Measurements from ENCODE around the gene TP53TG3C. TPM values are rescaled to one million over a fixed set of nuclear protein-coding genes. Genes with fewer than 3 reads are reported as not detected.
"Not testable (repeated sequence)": the region's sequence is repeated elsewhere in the genome, so short reads cannot be mapped to it uniquely, and the experiment has no call there.

TP53TG3C gene
- total RNA-seq (2016; rRNA removed; fragmentation: Illumina TruSeq; extraction: Trizol) (not detected in 2 replicates), polyA plus RNA-seq (2011; rRNA removed) (not detected in 2 replicates), polyA minus RNA-seq (2011; rRNA and poly(A)+ RNA removed; ENCODE audit: low replicate concordance) (not detected in 2 replicates), Bru-seq, nascent RNA (not detected), BruChase-seq, experiment 1, labeled RNA remaining after a 6-hour chase (not detected), BruChase-seq, experiment 2, labeled RNA remaining after a 2-hour chase (not detected)
- total RNA-seq (2016; cell fraction: cytosol; rRNA removed; fragmentation: Illumina TruSeq; extraction: Trizol; ENCODE audit: low read depth) = not detected in 2 replicates
- not detected in 2 replicates for total RNA-seq (2016; cell fraction: insoluble cytoplasmic fraction; rRNA removed; fragmentation: Illumina TruSeq; extraction: Trizol)
- not detected in 2 replicates for total RNA-seq (2016; cell fraction: membrane; rRNA removed; fragmentation: Illumina TruSeq; extraction: Trizol)
- not detected in 2 replicates for total RNA-seq (2016; cell fraction: nucleus; rRNA removed; fragmentation: Illumina TruSeq; extraction: Trizol)
- not detected in 2 replicates for polyA plus RNA-seq (2011; cell fraction: cytosol; rRNA removed)
- polyA plus RNA-seq (2011; cell fraction: nucleus; rRNA removed) = not detected in 2 replicates
- polyA plus RNA-seq (2012) = not detected in 2 replicates
- not detected in 2 replicates for polyA plus RNA-seq (2016; cell fraction: cytosol; fragmentation: Illumina TruSeq; extraction: Trizol; ENCODE audit: low read depth)
- polyA plus RNA-seq (2016; cell fraction: insoluble cytoplasmic fraction; fragmentation: Illumina TruSeq; extraction: Trizol; ENCODE audit: low read depth) = not detected in 2 replicates
- polyA plus RNA-seq (2016; cell fraction: membrane; fragmentation: Illumina TruSeq; extraction: Trizol; ENCODE audit: low read depth) = not detected in 2 replicates
- not detected in 2 replicates for polyA plus RNA-seq (2016; cell fraction: nucleus; fragmentation: Illumina TruSeq; extraction: Trizol; ENCODE audit: insufficient read depth, low read depth)
- not detected in 2 replicates for polyA minus RNA-seq (2011; cell fraction: cytosol; rRNA and poly(A)+ RNA removed)
- polyA minus RNA-seq (2011; cell fraction: nucleus; rRNA and poly(A)+ RNA removed) = not detected in 2 replicates
- long read RNA-seq, experiment 1 = 0 reads
- long read RNA-seq, experiment 2 = 0 reads

- intact Hi-C loops (cut with micrococcal nuclease; ENCODE audit: unreplicated experiment); H2AFZ ChIP-seq (ENCODE audit: low read length); H4K20me1 ChIP-seq (ENCODE audit: insufficient read depth, low read length); H3K79me2 ChIP-seq (ENCODE audit: insufficient read depth, low read length); H3K4me3 ChIP-seq (replicated peaks in 1 of 3; ENCODE audit: insufficient read depth in 1 of 3, low read depth in 2 of 3, low read length in 3 of 3); FAIRE-seq; H3K4me1 ChIP-seq (ENCODE audit: insufficient read depth, low read length); in situ Hi-C loops (cut with HindIII; ENCODE audit: extremely low pct_ligation_motif_present, low pct_unique_long_range_greater_than_20kb); BruUV-seq (replicated peaks); H3K9ac ChIP-seq (ENCODE audit: insufficient read depth, low read depth, low read length); H3K27me3 ChIP-seq (ENCODE audit: control insufficient read depth in 1 of 2, insufficient read depth in 2 of 2, low read length in 2 of 2); H3K9me3 ChIP-seq (ENCODE audit: low read length); H3K36me3 ChIP-seq (replicated peaks in 1 of 2; ENCODE audit: control insufficient read depth in 1 of 2, insufficient read depth in 2 of 2, low read length in 2 of 2); H3K27ac ChIP-seq (ENCODE audit: extremely low read length, insufficient read depth, low read length); POLR2A ChIA-PET; CTCF ChIA-PET (ENCODE audit: low intra/inter-chr PET ratio, low total read pairs); DNase-seq (ENCODE audit: low spot score); H3K4me2 ChIP-seq (ENCODE audit: low read depth, low read length); ATAC-seq: not testable (repeated sequence)
- WGBS (ENCODE audit: low lambda C conversion rate) = no CpG with 5 or more reads among the region's 25 CpGs
Observed at GRCh38 chr16:33193926-33194325, at the start of gene TP53TG3C. TSS of gene TP53TG3C (plus strand) at chr16:33194226. CDS start at chr16:33194294, 68 bp downstream.

Small RNA genes within 50 kb of the gene (small RNA-seq; reads per million reads assigned to genes)
- gene AC138869.1 (ENCODE audit: insufficient read depth in 2 of 3, insufficient read length in 3 of 3, low read depth in 2 of 3, low replicate concordance in 1 of 3) = 0 reads per million in 3 experiments

Other genes with a start within 250 kb of the TP53TG3C start
- not detected in 2 replicates for gene TP53TG3E, start 110.1 kb downstream of the TP53TG3C start, total RNA-seq (2016; rRNA removed; fragmentation: Illumina TruSeq; extraction: Trizol)
- not detected in 2 replicates for gene TP53TG3E, start 110.1 kb downstream of the TP53TG3C start, polyA plus RNA-seq (2011; rRNA removed)
- gene TP53TG3B, start 166.6 kb downstream of the TP53TG3C start, total RNA-seq (2016; rRNA removed; fragmentation: Illumina TruSeq; extraction: Trizol) = not detected in 2 replicates
- gene TP53TG3B, start 166.6 kb downstream of the TP53TG3C start, polyA plus RNA-seq (2011; rRNA removed) = not detected in 2 replicates